Tibial nerve (tissue), 4 donors: ENCODE results near the gene NFE2L2. TPM values are rescaled to one million over a fixed set of nuclear protein-coding genes. Genes with fewer than 3 reads are reported as not detected.
A peak's percentile ranks its signal among the peaks of the same experiment; 100 is the strongest.

Experiments
- DNase-seq, 2 donors: peaks; one replicate each; pipeline ENCODE4 v3.0.0-alpha.2; 2019; ENCODE audit warnings: low spot score in 2 of 2
- H3K27ac ChIP-seq, 4 donors: fragments of 200-600 bp; sonication (generic) in 3 of 4; one replicate each; pipeline ENCODE4 v1.5.1; 2017 to 2019; ENCODE audit warnings: mild to moderate bottlenecking in 1 of 4
- H3K27me3 ChIP-seq, 2 donors: fragments of 200-600 bp; sonication (generic) in 1 of 2; one replicate each; pipeline versions ENCODE4 v1.5.1 to v1.6.0; 2017 to 2019
- H3K36me3 ChIP-seq, 3 donors: fragments of 200-600 bp; sonication (generic); one replicate each; pipeline ENCODE4 v1.5.1; 2018 to 2019
- H3K4me1 ChIP-seq, 4 donors: fragments of 200-600 bp; sonication (generic) in 3 of 4; one replicate each; pipeline ENCODE4 v1.5.1; 2017 to 2019
- H3K4me3 ChIP-seq, 4 donors: fragments of 200-600 bp; sonication (generic) in 3 of 4; one replicate each; pipeline ENCODE4 v1.5.1; 2017 to 2019; ENCODE audit warnings: mild to moderate bottlenecking in 1 of 4, moderate library complexity in 1 of 4
- H3K9me3 ChIP-seq, 4 donors: fragments of 200-600 bp; sonication (generic) in 3 of 4; one replicate each; pipeline ENCODE4 v1.5.1; 2017 to 2019
- EP300 ChIP-seq, 2 donors: sonication (generic); formaldehyde crosslinking; IDR thresholded peaks; one replicate each; pipeline ENCODE4 v1.6.1; 2017; ENCODE audit warnings: antibody characterized with exemption in 2 of 2, mild to moderate bottlenecking in 1 of 2
- POLR2A ChIP-seq, 2 donors: fragments of 450-650 bp; IDR thresholded peaks; one replicate each; pipeline ENCODE4 v1.6.1; 2017; ENCODE audit warnings: antibody characterized with exemption in 2 of 2, mild to moderate bottlenecking in 2 of 2, moderate library complexity in 2 of 2
- WGBS, 2 donors: methylation state at CpG; one replicate each; pipeline ENCODE4 v1.1.5; 2018; 5-methylcytosine and 5-hydroxymethylcytosine counted together
- total RNA-seq, 4 donors: library from RNA; depleted of rRNA; stranded (reverse); fragments of >200 nt; gene quantifications; one replicate each; pipeline ENCODE4 v1.1.0, GENCODE V29; 2016
- TF ChIP-seq, protein P1 (sequence below), 5 experiments: fragments of 200-600 bp in 3 of 5; fragments of 450-650 bp in 2 of 5; sonication (generic) in 3 of 5; IDR thresholded peaks; one replicate each; pipeline ENCODE4 v1.5.1; 2016 to 2019; ENCODE audit warnings: antibody characterized with exemption in 5 of 5, mild to moderate bottlenecking in 3 of 5, moderate library complexity in 2 of 5

The NFE2L2 gene
- total RNA-seq, 4 donors from 2014 or later: 112 to 164 (median 145) TPM

DNA sequence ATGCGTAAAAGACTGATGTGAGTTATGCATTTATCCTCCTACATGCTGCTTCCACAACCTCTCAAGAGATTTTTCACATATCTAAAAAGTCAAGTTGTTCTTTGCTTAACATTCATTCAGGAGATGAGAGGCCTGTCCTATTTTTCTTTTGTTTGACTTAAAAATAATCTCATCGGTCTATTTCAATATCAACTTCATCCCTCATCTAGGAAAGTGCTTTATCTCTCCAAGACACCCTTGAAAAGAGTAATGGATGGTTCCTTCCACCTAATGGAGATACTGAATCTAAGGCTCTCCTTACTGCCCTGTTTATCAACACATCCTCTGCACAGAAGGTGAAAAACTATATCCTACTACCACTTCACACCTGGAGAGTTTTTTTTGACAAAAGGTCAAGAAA, 2.4 kb downstream of the NFE2L2 start:
- no peaks in the 10 kb centered on the region for H3K36me3 ChIP-seq
- H3K27ac ChIP-seq: peak overlapping the region; percentile 66 to 100 (median 100)
- no peak for DNase-seq
- peaks cover 10 to 63% (median 41%) of the 10 kb centered on the region in 4 donors for H3K4me1 ChIP-seq
- TF ChIP-seq EP300 (IDR thresholded peaks at IDR 0.05) (no peak), POLR2A (IDR thresholded peaks at IDR 0.05) (no peak)
- TF ChIP-seq, protein P1, sequence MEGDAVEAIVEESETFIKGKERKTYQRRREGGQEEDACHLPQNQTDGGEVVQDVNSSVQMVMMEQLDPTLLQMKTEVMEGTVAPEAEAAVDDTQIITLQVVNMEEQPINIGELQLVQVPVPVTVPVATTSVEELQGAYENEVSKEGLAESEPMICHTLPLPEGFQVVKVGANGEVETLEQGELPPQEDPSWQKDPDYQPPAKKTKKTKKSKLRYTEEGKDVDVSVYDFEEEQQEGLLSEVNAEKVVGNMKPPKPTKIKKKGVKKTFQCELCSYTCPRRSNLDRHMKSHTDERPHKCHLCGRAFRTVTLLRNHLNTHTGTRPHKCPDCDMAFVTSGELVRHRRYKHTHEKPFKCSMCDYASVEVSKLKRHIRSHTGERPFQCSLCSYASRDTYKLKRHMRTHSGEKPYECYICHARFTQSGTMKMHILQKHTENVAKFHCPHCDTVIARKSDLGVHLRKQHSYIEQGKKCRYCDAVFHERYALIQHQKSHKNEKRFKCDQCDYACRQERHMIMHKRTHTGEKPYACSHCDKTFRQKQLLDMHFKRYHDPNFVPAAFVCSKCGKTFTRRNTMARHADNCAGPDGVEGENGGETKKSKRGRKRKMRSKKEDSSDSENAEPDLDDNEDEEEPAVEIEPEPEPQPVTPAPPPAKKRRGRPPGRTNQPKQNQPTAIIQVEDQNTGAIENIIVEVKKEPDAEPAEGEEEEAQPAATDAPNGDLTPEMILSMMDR (IDR thresholded peaks at IDR 0.05): no peak
- no peaks in the 10 kb centered on the region for H3K9me3 ChIP-seq
- WGBS, 2 donors: 1 to 3% methylated on average over 2 of the region's 2 CpGs
- no peaks in the 10 kb centered on the region for H3K27me3 ChIP-seq
- H3K4me3 ChIP-seq: peak overlapping the region; percentile 85 to 97 (median 91)

DNA sequence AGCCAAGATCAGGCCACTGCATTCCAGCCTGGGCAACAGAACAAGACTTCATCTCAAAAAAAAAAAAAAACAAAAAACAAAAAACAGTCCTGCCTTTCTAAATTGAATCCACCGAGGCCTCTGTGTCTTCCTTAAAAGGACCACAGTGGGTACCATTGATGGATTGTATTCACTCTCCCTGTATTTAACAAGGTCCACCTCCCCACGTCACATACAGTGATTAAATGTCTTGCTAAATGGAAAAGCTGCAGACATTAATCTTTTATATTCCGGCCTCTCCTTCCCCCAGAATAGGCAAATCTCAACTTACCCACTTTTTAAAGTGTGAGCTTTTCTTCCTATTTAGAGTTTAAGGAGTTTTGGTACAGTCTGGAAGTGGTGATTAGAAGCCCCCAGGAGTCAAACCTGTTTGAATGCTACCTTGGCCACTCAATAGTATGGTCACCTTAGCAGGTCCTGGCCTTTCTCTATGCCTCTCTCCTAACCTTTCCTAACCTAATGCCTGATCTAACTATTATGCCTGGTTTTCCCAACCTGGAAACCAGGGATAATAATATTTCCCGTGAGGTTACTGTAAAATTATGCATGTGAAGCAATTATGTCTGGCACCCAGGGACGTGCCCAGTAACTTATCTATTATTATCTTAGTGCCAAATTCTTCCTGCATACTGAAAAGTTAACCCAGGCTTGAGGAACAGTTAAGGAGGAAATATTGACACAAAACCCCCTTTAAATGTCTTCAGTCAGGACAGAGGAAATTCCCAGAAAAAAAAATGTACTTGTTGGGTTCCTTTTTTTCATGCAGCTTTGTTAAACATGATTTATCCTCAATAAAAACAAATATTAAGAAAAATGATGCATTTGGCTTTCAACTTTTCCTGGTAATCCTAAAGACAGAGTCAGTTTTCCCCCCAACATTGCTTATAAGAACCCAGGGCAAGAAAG, 3.1 kb downstream of the NFE2L2 start:
- H3K27ac ChIP-seq: peak overlapping the region; percentile 66 to 100 (median 100)
- H3K27me3 ChIP-seq: no peaks in the 10 kb centered on the region
- DNase-seq: no peak
- WGBS, 2 donors: 10 to 12% methylated on average over 5 of the region's 5 CpGs
- no peaks in the 10 kb centered on the region for H3K36me3 ChIP-seq
- no peaks in the 10 kb centered on the region for H3K9me3 ChIP-seq
- H3K4me3 ChIP-seq: peak overlapping the region; percentile 85 to 97 (median 91)
- H3K4me1 ChIP-seq: peaks cover 8 to 63% (median 42%) of the 10 kb centered on the region in 4 donors
- TF ChIP-seq EP300 (IDR thresholded peaks at IDR 0.05) (no peak), POLR2A (IDR thresholded peaks at IDR 0.05) (no peak)

DNA sequence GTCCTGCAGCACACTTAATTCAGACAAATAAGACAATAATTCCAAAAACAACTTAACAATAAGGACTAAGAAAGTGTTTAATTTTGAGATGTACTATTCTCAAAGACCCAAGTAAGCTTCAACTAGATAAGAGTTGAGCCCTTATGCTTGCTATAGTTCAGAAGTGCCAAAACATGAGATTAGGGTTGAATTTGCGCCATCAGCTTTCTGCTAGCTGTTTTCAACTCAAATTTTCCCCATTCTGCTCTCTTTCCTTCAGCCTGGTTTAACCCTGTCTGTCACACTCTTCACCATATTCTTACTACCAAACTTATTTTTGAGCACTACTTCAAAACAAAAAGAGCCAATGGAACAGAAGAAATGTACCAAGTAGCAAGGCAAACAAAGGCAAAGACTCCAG, 4.1 kb downstream of the NFE2L2 start:
- H3K27me3 ChIP-seq: no peaks in the 10 kb centered on the region
- peak overlapping the region in 1 of 4 donors; percentile 87 for H3K4me3 ChIP-seq
- 31 to 38% methylated on average over 1 of the region's 1 CpG for WGBS, 2 donors
- TF ChIP-seq EP300 (IDR thresholded peaks at IDR 0.05) (no peak), POLR2A (IDR thresholded peaks at IDR 0.05) (no peak)
- TF ChIP-seq, protein P1 (IDR thresholded peaks at IDR 0.05): no peak
- no peak for DNase-seq
- H3K36me3 ChIP-seq: no peaks in the 10 kb centered on the region
- no peaks in the 10 kb centered on the region for H3K9me3 ChIP-seq
- H3K27ac ChIP-seq: peak overlapping the region in 3 of 4 donors; percentile 14 to 100 (median 100)
- H3K4me1 ChIP-seq: peaks cover 0 to 64% (median 43%) of the 10 kb centered on the region in 4 donors

DNA sequence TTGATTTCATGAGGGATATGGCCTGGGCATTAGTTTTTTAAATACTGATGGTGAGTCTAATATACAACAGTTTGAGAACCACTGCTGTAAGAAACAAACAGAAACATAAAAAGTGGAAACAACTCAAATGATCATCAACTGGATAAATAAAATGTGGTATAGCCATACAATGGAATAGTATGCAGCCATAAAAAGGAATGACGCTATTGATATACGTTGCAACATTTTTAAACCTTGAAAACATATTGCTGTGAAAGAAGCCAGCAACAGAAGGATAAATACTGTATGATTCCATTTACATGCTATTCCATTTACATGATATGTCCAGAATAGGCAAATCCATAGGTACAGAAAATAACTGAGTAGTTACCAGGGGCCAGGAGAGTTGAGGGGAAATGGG, 6.5 kb downstream of the NFE2L2 start:
- Histone ChIP-seq H3K4me1 (peaks cover 0 to 87% (median 65%) of the 10 kb centered on the region in 4 donors), H3K4me3 (no peak overlapping the region), H3K27ac (peak overlapping the region in 1 of 4 donors; percentile 75), H3K36me3 (no peaks in the 10 kb centered on the region), H3K27me3 (no peaks in the 10 kb centered on the region), H3K9me3 (no peaks in the 10 kb centered on the region)
- TF ChIP-seq, protein P1 (IDR thresholded peaks at IDR 0.05): no peak
- no peak for TF ChIP-seq POLR2A (IDR thresholded peaks at IDR 0.05)
- TF ChIP-seq EP300 (IDR thresholded peaks at IDR 0.05): no peak
- DNase-seq: no peak
- WGBS, 2 donors: 97 to 98% methylated on average over 2 of the region's 2 CpGs

DNA sequence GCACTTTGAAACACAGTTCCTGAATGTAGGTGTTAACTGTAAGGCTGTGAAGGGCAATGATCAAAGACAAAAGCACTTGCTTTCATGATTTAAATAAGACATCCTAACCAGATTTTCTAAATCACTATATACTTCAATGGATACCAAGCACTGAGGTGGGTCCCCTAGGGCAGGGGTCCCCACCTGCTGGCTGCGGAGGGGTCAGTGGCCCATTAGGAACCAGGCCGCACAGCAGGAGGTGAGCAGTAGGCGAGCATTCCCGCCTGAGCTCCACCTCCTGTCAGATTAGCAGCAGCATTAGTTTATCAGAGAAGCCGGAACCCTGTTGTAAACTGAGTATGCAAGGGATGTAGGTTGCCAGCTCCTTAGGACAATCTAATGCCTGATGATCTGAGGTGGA, 7.1 kb downstream of the NFE2L2 start:
- H3K36me3 ChIP-seq: no peaks in the 10 kb centered on the region
- 92 to 95% methylated on average over 5 of the region's 5 CpGs for WGBS, 2 donors
- no peak for DNase-seq
- no peak overlapping the region for H3K4me3 ChIP-seq
- TF ChIP-seq POLR2A (IDR thresholded peaks at IDR 0.05) (no peak), EP300 (IDR thresholded peaks at IDR 0.05) (no peak)
- TF ChIP-seq, protein P1 (IDR thresholded peaks at IDR 0.05): no peak
- H3K27ac ChIP-seq: peak overlapping the region in 2 of 4 donors; percentile 38 to 75
- H3K9me3 ChIP-seq: no peaks in the 10 kb centered on the region
- H3K27me3 ChIP-seq: no peaks in the 10 kb centered on the region
- H3K4me1 ChIP-seq: peaks cover 0 to 93% (median 71%) of the 10 kb centered on the region in 4 donors
